Peyer's patch (tissue), 4 donors: ENCODE results near the gene CTBP1. TPM values are rescaled to one million over a fixed set of nuclear protein-coding genes. Genes with fewer than 3 reads are reported as not detected.
A peak's percentile ranks its signal among the peaks of the same experiment; 100 is the strongest.

Source experiments
- DNase-seq, 3 donors: peaks; one replicate each; pipeline ENCODE4 v3.0.0-alpha.2; 2017 to 2019
- H3K27ac ChIP-seq, 4 donors: fragments of 200-600 bp; sonication (generic); one replicate each; pipeline ENCODE4 v1.5.1; 2016 to 2019
- H3K27me3 ChIP-seq, 2 donors: fragments of 200-600 bp; sonication (generic); one replicate each; pipeline ENCODE4 v1.5.1; 2019
- H3K36me3 ChIP-seq, 3 donors: fragments of 200-600 bp; sonication (generic); one replicate each; pipeline ENCODE4 v1.5.1; 2016 to 2019
- H3K4me1 ChIP-seq, 4 donors: fragments of 200-600 bp; sonication (generic); one replicate each; pipeline ENCODE4 v1.5.1; 2016 to 2019
- H3K4me3 ChIP-seq, 4 donors: fragments of 200-600 bp; sonication (generic); 1 replicate in 3 of 4; 2 replicates in 1 of 4; pipeline ENCODE4 v1.5.1; 2016 to 2019; ENCODE audit warnings: mild to moderate bottlenecking in 1 of 4
- H3K9me3 ChIP-seq, 4 donors: fragments of 200-600 bp; sonication (generic); one replicate each; pipeline ENCODE4 v1.5.1; 2016 to 2019; ENCODE audit warnings: mild to moderate bottlenecking in 1 of 4
- CTCF ChIP-seq, 6 experiments: fragments of 450-650 bp in 4 of 6; fragments of 200-600 bp in 2 of 6; sonication (generic) in 1 of 6; IDR thresholded peaks; one replicate each; pipeline ENCODE4 v1.5.1; 2017 to 2019; ENCODE audit warnings: antibody characterized with exemption in 6 of 6, mild to moderate bottlenecking in 3 of 6, moderate library complexity in 1 of 6
- POLR2A ChIP-seq, 2 donors: fragments of 450-650 bp; IDR thresholded peaks; one replicate each; pipeline ENCODE4 v1.5.1; 2017; ENCODE audit warnings: antibody characterized with exemption in 2 of 2, mild to moderate bottlenecking in 2 of 2, moderate library complexity in 2 of 2
- total RNA-seq, 4 donors: library from RNA; depleted of rRNA; stranded (reverse); fragments of >200 nt; gene quantifications; one replicate each; pipeline ENCODE4 v1.1.0, GENCODE V29; 2016

The CTBP1 gene
- total RNA-seq, 4 donors from 2014 or later, result 245 to 371 (median 288) TPM

DNA sequence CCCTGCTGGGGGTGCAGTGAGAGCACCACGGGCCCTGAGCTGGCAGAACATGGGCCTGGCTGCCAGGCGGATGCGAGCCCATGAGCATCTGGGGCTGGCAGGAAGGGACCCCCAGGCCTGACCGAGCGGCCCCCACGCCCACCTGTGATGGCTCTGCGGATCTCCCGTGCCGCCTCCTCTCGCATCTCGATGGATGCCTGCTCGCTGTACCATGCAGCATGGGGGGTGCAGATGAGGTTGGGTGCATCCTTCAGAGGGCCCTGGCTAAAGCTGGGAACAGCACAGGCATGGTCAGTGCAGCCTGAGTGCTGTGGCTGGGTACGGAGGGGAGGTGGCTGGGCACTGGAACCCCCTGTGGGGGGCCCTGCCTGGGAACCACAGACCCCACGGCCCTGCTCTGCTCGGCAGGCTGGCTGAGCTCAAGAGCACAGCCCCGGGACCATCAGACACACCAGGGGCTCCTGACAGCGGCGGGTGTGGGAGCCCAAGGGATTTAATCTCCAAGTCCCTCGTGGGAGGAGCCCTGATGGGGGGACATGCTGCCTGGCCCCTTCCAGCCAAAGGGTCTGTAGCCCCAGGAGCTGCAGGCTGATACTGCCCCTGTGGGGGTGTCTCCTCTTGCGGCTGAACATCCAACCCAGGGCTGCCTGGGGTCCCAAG, 35.5 kb downstream of the CTBP1 start:
- Histone ChIP-seq H3K36me3 (peaks cover 0 to 65% (median 0%) of the 10 kb centered on the region in 3 donors), H3K27ac (peak overlapping the region in 2 of 4 donors; percentile 26 to 43), H3K9me3 (no peaks in the 10 kb centered on the region), H3K27me3 (no peaks in the 10 kb centered on the region), H3K4me3 (no peak overlapping the region), H3K4me1 (peaks cover 6 to 60% (median 27%) of the 10 kb centered on the region in 4 donors)
- DNase-seq, result no peak
- TF ChIP-seq CTCF (IDR thresholded peaks at IDR 0.05), result no peak
- TF ChIP-seq POLR2A (IDR thresholded peaks at IDR 0.05), result no peak

DNA sequence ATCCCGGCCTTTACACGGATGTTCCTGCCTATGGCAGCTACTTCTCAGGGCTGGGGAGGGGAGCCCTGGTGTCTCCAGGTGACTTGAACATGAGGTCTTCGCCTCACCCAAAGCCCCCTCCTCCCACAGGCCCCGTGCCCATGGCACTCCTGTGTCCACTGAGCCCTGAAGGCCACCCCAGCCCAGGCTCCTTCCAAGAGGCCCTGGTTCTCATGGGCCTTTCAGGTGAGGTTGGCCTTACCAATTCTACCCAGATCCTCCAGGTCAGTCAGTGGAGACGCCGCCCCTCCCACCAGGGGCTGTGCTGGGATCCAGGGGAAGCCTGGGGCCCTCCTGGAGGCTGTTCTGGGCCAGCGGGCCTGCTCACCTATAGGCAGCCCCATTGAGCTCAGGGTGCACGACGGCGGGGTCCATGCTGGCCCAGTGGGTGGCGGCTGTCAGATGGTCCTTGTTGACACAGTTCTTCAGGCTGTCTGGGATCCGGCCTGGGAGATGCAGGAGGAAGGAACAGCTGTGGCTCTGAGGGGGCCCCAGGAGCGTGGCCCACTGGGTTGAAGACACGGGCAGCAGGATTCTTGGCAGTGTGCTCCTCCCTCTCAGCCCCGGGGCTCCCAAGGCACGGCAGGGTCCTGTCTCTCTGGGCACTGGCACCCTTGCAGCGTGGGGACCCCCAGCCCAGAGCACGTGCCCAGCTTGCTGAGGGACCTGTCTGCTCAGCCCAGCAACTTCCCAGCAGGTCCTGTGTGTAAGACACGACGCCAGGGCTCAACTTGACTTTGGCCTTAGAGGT, 36.2 kb downstream of the CTBP1 start:
- H3K27me3 ChIP-seq, result no peaks in the 10 kb centered on the region
- H3K36me3 ChIP-seq, result peaks cover 0 to 58% (median 0%) of the 10 kb centered on the region in 3 donors
- H3K4me1 ChIP-seq, result peaks cover 6 to 56% (median 25%) of the 10 kb centered on the region in 4 donors
- TF ChIP-seq CTCF (IDR thresholded peaks at IDR 0.05), result no peak
- no peak for TF ChIP-seq POLR2A (IDR thresholded peaks at IDR 0.05)
- no peak overlapping the region for H3K4me3 ChIP-seq
- no peaks in the 10 kb centered on the region for H3K9me3 ChIP-seq
- DNase-seq, result no peak
- peak overlapping the region in 3 of 4 donors; percentile 25 to 55 (median 33) for H3K27ac ChIP-seq

- DNase-seq, result peak in 1 of 3 donors; percentile 46
- H3K9me3 ChIP-seq, result no peaks in the 10 kb centered on the region
- TF ChIP-seq CTCF (IDR thresholded peaks at IDR 0.05) (no peak), POLR2A (IDR thresholded peaks at IDR 0.05) (no peak)
- no peak overlapping the region for H3K4me3 ChIP-seq
- peaks cover 0 to 53% (median 19%) of the 10 kb centered on the region in 4 donors for H3K4me1 ChIP-seq
- H3K36me3 ChIP-seq, result peaks cover 0 to 52% (median 0%) of the 10 kb centered on the region in 3 donors
- H3K27ac ChIP-seq, result peak overlapping the region in 2 of 4 donors; percentile 33 to 55
- no peaks in the 10 kb centered on the region for H3K27me3 ChIP-seq
These were observed 36.9 kb downstream of the CTBP1 start for GRCh38 chr4:1211891-1212545.

DNA sequence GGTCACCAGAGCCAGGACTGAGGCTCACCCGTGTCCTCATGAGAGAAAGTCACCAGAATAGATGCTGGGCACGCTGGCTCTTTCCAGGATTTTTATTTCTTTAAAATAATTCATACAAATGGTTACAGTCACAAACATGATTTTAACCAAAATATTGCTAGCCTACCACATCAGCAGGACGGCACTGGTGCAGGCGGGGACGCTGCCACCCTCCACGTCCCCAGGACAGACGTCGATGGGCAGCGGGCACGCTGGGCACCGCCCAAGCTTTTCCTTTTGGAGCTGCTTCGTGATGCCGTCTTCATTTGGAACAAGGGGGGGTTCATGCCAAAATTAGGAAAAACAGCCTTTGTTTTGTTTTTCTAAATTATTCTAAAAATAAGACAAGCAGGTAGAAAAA, 37.6 kb downstream of the CTBP1 start:
- peak overlapping the region in 1 of 4 donors; percentile 81 for H3K27ac ChIP-seq
- H3K4me1 ChIP-seq, result peaks cover 0 to 52% (median 12%) of the 10 kb centered on the region in 4 donors
- no peak overlapping the region for H3K4me3 ChIP-seq
- H3K9me3 ChIP-seq, result no peaks in the 10 kb centered on the region
- DNase-seq, result peak in 2 of 3 donors; percentile 25 to 33
- no peaks in the 10 kb centered on the region for H3K27me3 ChIP-seq
- TF ChIP-seq CTCF (IDR thresholded peaks at IDR 0.05) (no peak), POLR2A (IDR thresholded peaks at IDR 0.05) (no peak)
- peaks cover 0 to 46% (median 0%) of the 10 kb centered on the region in 3 donors for H3K36me3 ChIP-seq

GRCh38 chr4:1210971-1211370, 38.0 kb downstream of the CTBP1 start:
- Histone ChIP-seq H3K9me3 (no peaks in the 10 kb centered on the region), H3K4me3 (no peak overlapping the region), H3K27ac (peak overlapping the region in 2 of 4 donors; percentile 71 to 81), H3K36me3 (peaks cover 0 to 42% (median 0%) of the 10 kb centered on the region in 3 donors), H3K27me3 (no peaks in the 10 kb centered on the region), H3K4me1 (peaks cover 0 to 52% (median 8%) of the 10 kb centered on the region in 4 donors)
- peak in 2 of 3 donors; percentile 42 for DNase-seq
- TF ChIP-seq POLR2A (IDR thresholded peaks at IDR 0.05) (no peak), CTCF (IDR thresholded peaks at IDR 0.05) (no peak)
